Measurements from ENCODE around the gene GPC5. TPM values are rescaled to one million over a fixed set of nuclear protein-coding genes. Genes with fewer than 3 reads are reported as not detected.

Gene GPC5
- total RNA-seq, 1 experiment from 2014 or later: 0.15 TPM

GRCh38 chr13:91399189-91400062, 1.0 kb downstream of the GPC5 start:
- H3K27me3 Mint-ChIP-seq (ENCODE audit: low read depth): peaks cover 87% of the 10 kb centered on the region
- peak overlapping the region; percentile 18 for H3K9ac ChIP-seq (ENCODE audit: extremely low read depth, insufficient read length, low read length)
- H3K36me3 Mint-ChIP-seq (ENCODE audit: insufficient read depth in 1 of 3, low read depth in 3 of 3): no peaks in the 10 kb centered on the region
- H4K91ac ChIP-seq (ENCODE audit: insufficient read length, low read depth, low read length): no peak overlapping the region
- H4K8ac ChIP-seq (replicated peaks; ENCODE audit: insufficient read length, low read depth, low read length): no peak overlapping the region
- H2BK5ac ChIP-seq (ENCODE audit: insufficient read length, low read length): no peak overlapping the region
- no peaks in the 10 kb centered on the region for H3K9me3 ChIP-seq (ENCODE audit: control insufficient read depth, low read depth, low read length)
- H3K4me2 ChIP-seq (ENCODE audit: insufficient read depth, insufficient read length, low read length): peak overlapping the region; percentile 42
- no peak overlapping the region for H3K27ac ChIP-seq (ENCODE audit: insufficient read length, low read depth, low read length)
- H3K79me2 ChIP-seq (ENCODE audit: insufficient read depth, low read length): no peaks in the 10 kb centered on the region
- no peak overlapping the region for H4K5ac ChIP-seq (ENCODE audit: insufficient read length, low read depth, low read length)
- H3K27ac Mint-ChIP-seq: no peak overlapping the region
- no peak overlapping the region for H2BK20ac ChIP-seq (ENCODE audit: low read depth, low read length, poor library complexity, severe bottlenecking)
- no CpG with 5 or more reads among the region's 44 CpGs for WGBS (ENCODE audit: extremely low coverage, insufficient read length, low lambda C conversion rate)
- DNase-seq: no peak
- no peaks in the 10 kb centered on the region for H3K79me1 ChIP-seq (ENCODE audit: insufficient read depth, low read depth, low read length, poor library complexity, severe bottlenecking)
- H3K56ac ChIP-seq (ENCODE audit: insufficient read length, low read depth, low read length): no peak overlapping the region
- H3K9me3 Mint-ChIP-seq: no peaks in the 10 kb centered on the region
- H3K4me1 ChIP-seq (ENCODE audit: insufficient read depth, low read length): no peaks in the 10 kb centered on the region
- no peak overlapping the region for H3K18ac ChIP-seq (ENCODE audit: insufficient read length, low read depth, low read length)
- no peak overlapping the region for H2BK120ac ChIP-seq (ENCODE audit: low read depth, low read length, poor library complexity, severe bottlenecking)
- no peak overlapping the region for H3K4ac ChIP-seq (ENCODE audit: low read depth, low read length)
- H2AK5ac ChIP-seq (ENCODE audit: insufficient read length, low read length): no peak overlapping the region
- no peaks in the 10 kb centered on the region for H4K20me1 ChIP-seq (ENCODE audit: control insufficient read depth, insufficient read depth, insufficient read length)
- no peak overlapping the region for H2BK12ac ChIP-seq (ENCODE audit: insufficient read length, low read depth, low read length)
- H3K23me2 ChIP-seq (ENCODE audit: insufficient read length, low read depth, low read length, poor library complexity, severe bottlenecking): peaks cover 7% of the 10 kb centered on the region
- no peak overlapping the region for H3K14ac ChIP-seq (ENCODE audit: insufficient read depth, low read length)
- H3K4me1 Mint-ChIP-seq: peaks cover 4 to 6% of the 10 kb centered on the region in 2 experiments; a peak in 3 of 4 replicates
- H3K23ac ChIP-seq (ENCODE audit: insufficient read length, low read depth, low read length): no peak overlapping the region
- no peak for TF ChIP-seq CTCF (conservative IDR thresholded peaks at IDR 0.05)
- H3T11ph ChIP-seq (ENCODE audit: low read length): no peak overlapping the region
- H2BK15ac ChIP-seq (ENCODE audit: low read depth, low read length): no peak overlapping the region
- H3K4me3 Mint-ChIP-seq: peak overlapping the region; percentile 69 to 84
- peaks cover 12% of the 10 kb centered on the region for H3K27me3 ChIP-seq (ENCODE audit: insufficient read depth, low read length)
- no peak overlapping the region for H2AFZ ChIP-seq (ENCODE audit: low read length)

Measured in H9 (cell line).